Brain pericyte (primary cell): ENCODE data around the gene ERGIC1.
"Not testable (repeated sequence)": the region's sequence is repeated elsewhere in the genome, so short reads cannot be mapped to it uniquely, and the experiment has no call there.

ENCODE experiments used
- DNase-seq: peaks from one replicate; pipeline ENCODE4 v3.0.0-alpha.2; 2012; ENCODE audit warnings: low read depth, low spot score

Gene ERGIC1

DNA sequence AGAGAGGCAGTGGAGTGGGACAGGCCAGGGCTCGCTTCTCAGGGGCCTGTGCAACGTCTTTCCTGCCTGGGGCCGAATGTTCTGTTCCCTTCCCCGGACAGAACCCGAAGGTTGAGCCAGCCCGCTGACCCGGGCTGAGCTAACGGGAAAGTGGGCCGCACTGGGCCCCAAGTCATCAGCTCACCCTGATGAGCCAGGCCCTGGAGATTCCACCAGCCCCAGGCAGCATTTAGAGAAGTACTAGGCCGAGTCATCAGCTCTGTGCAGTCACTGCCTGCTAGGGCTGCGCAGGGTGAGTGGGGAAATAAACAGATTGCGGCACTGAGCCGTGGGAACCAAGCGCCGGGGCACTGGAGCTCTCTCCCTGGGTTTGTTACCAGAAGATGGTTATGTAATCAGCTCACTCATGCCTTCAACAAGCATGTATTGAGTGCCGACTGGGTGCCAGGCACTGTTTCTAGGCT lies 33.9 kb upstream of the ERGIC1 start:
- DNase-seq, result peak; percentile 78

DNA sequence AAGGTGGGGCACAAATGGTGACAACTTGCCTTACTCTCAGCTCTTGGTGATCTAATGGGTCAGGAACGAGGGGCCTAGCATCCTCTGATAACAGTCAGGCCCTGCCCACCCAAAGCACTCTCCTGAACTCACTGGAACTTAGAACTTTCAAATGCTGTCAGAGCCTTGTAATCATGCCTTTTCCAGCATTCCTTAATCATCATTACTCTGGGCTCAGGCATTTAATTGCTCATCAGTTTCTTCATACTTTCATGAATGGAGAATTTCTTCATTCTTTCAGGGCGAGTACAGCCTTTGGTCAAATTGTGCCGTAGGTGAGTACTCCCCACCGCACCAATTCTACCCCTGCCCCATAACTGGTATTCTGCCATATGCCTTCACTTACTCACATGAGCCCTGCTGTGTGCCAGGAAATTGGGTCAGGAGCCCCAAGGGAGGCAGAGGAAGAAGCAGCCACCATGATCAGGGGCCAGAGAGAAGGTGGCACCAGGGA lies 32.8 kb upstream of the ERGIC1 start:
- no peak for DNase-seq

DNA sequence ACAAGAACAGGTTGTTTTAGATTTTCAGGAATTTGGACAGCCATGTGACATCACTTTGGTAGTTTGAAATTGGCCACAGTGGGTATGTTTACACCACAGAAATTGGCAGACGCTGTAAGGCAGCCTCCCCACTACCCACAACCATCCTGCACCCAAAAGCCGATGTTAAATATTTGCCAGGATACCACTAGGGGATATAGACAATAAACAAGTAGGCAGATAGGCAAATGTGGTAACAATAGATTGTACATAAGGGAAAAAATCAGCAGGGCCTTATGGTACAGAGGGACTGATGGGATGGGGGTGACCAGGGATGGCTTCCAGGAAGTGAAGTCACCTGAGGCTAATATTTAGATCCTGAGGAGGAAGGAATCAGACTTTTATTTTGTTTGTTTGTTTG lies 31.9 kb upstream of the ERGIC1 start:
- DNase-seq, result no peak

DNA sequence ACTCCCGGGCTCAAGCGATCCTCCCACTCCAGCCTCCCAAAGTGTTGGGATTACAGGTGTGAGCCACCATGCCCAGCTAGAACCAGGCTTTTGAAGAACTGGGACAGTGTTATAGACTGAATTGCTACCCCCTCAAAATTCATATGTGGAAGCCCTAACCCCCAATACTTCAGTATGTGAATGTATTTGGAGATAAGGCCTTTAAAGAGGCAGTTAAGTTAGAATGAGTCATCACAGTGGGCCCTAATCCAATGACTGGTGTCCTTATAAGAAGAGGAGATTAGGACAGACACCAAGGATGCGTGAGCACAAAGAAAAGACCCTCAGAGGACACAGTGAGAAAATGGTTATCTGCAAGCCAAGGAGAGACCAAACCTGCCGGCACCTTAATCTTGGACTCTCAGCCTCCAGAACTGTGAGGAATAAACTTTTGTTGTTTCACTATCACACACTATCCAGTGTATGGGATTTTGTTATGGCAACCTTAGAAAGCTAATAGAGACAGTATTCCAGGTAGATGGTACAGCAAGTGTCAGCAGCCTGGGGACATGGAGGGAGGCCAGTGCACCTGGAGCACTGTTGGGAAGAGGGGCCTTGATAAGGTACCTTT lies 31.4 kb upstream of the ERGIC1 start:
- no peak for DNase-seq

DNA sequence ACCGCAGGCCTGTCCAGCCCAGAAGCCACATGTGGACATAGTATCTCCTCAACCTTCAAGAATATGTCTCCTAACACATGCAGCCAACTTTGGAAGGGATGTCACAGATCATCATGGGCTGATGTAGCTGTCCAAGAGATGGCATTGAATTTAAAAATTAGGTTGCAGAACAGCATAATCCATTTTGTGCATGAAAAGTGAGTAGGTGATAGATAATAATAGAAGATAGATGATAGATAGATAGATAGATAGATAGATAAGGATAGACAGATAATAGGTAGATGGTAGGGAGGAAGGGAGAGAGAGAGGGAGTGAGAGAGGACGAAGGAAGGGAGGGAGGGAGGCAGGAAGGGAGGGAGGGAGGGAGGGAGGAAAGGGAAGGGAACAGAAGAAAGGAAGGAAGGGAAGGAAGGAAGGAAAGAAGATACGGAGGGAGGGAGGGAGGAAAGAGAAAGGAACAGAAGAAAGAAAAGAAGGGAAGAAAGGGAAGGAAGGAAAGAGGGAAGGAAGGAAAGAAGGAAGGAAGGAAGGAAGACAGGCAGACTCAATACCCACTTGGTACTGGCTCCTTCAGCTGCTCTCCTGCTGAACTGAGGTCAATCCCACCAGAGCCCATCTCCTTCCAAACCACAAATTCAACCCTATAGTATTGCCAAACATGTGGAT lies 28.9 kb upstream of the ERGIC1 start:
- DNase-seq, result no peak

DNA sequence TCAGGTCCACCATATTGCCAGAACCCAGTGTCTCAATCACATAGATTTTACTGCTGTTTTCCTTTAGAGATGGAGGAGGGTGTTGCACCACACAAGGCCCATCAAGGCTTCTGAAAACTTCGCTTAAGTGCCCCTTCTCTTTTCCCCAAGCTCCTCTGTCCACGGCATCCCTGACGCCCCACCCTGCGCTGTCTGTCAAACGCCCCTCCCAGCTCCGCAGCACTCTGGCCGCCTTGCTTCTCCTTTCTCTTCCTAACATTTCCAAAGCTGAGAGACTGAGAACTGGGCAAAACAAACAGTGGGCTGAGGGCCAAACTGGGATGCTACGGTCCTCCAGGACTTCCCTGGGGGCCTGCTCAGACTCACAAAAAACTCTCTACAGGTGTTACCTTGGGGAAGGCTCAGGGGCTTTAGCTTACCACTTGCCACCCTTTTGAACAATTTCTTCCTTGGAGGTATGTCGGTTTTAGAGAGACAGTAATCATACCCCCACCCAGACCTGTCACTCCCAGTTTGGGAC lies 28.3 kb upstream of the ERGIC1 start:
- DNase-seq, result no peak

DNA sequence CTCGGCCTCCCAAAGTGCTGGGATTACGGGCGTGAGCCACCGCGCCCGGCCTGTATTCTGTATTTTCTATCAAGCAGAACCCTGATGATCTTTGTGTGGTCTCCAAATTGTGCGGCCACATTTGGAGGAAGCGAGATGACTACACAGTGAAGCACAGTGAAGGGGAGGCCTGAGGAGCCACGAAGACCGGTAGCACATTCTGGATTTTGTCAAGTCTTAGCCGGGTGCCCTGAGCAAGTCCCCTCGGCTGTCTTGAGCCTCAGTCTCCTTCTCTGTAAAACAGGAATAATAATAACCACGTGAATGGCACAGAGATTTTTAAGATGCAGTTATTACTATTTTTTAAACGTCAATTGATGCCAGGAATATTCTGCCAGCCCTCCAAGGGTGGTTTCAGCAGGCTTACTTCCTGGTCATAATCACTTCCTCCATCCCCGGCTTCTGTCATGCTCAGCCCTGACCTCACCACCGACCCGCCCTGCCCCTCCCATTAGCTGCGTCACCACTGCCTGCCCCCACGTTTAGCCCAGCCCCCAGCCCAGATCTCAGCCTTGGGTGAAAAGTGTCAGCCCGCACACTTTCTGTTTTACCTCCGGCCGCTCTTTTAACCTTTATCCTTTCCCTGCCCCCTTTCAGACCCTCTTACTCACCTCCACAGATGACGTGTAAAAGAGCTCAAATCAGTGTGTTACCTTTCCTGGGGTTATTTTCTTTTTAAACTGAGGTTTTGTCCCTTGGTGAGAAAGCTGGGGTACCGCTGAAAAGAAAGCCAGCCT lies 27.0 kb upstream of the ERGIC1 start:
- DNase-seq, result no peak

DNA sequence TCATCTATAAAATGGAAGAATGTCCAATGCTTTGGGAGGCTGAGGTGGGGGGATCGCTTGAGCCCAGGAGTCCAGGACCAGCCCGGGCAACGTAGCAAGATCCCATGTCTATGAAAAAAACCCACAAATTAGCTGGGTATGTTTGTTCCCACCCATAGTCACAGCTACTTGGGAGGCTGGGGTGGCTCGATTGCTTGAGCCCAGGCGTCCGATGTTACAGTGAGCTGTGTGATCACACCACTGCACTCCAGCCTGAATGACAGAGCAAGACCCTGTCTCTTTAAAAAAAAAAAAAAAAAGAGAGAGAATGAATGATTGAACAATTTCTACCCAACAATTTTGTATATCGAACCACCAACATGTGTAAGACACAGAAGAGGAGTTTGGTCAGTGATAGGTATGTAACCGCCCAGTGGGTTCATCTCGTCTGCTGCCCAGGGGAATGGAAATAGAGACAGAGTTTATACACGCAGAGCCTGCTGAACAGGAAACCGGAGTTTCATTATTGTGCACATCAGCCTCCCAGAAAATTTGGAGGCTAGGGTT lies 26.2 kb upstream of the ERGIC1 start:
- DNase-seq, result no peak

DNA sequence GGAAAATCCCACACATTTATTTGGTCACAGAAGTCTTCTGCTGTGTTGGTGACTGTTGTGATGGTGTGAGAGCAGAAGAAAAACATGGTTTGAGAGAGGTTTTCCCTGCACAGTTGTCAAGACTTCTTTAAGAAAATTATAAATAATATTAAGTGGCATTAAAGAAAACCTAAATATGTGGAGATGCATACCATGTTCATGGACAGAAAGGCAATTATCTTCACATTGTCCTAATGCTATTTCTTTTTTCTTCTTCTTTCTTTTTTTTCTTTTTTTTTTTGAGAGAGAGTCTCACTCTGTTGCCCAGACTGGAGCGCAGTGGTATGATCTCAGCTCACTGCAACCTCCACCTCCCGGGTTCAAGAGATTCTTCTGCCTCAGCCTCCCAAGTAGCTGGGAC lies 24.3 kb upstream of the ERGIC1 start:
- no peak for DNase-seq

DNA sequence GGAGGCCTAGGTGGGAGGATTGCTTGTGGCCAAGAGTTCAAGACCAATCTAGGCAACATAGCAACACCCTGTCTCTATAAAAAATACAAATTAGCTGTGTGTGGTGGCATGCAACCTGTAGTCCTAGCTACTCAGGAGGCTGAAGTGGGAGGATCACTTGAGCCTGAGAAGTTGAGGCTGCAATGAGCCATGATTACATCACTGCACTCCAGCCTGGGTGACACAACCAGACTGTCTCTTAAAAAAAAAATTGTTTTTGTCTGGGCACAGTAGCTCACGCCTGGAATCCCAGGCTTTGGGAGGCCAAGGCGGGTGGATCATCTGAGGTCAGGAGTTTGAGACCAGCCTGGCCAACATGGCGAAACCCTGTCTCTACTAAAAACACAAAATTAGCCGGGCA lies 23.1 kb upstream of the ERGIC1 start:
- not testable (repeated sequence) for DNase-seq

DNA sequence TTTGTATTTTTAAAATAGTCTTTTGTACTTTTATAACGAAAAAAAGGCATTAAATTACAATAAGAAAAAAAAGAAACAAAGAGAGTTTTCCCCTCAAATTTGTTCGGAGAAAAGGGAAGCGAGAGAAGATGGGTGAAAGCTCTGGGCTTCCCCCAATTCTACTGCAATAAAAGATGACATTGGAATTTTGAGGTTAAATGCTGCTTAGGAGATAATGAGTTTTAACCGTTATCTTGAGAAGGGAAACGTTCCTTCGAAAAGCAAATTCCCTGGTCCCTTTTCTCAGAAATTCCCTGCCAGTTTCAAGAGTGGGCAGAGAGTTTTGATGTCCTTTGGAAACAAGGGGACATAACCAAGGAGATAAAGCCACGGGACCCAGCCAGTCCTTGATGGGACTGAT lies 18.4 kb upstream of the ERGIC1 start:
- no peak for DNase-seq

DNA sequence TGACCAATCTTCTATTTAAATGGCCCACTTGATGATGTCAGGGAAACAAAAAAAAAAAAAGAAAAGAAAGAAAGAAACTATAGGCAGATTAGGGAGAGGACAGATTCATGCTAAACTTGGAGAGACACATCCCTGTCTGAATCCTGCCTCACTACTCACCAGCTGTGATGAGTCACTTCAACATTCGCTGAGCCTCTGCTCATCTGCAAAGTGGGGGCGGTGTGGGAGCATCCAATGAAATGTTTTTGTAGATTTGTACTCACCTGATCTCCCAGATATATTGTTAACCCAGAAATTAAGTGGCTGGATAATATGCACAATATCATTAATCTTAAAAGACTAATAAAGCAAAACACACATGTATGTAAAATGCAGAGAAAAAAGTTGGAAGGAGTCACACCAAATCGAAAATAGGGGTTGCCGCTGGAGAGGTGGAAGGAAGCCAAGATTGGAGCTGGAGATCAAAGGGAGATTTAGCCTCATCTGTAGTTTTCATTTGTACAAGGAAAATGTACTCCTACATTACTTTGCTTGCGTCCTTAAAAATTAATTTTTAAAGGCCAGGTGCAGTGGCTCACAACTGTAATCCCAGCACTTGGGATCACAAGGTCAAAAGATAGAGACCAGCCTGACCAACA lies 17.0 kb upstream of the ERGIC1 start:
- no peak for DNase-seq

DNA sequence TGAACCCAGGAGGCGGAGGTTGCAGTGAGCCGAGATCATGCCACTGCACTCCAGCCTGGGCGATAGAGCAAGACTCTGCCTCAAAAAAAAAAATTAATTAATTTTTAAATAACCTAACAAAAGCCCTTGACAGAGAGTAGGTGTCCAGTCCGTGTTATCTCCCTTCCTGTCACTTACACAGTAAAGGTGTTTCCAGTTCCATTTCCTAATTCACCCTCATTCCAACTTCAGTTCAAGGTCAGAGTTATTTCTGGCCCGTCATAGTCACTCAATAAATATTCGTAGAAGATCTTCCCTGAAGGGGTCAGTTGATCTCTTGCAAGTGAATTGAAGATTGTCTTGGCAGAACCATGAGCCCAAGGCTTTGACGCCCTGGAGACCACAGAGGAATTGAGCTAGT lies 16.4 kb upstream of the ERGIC1 start:
- no peak for DNase-seq

DNA sequence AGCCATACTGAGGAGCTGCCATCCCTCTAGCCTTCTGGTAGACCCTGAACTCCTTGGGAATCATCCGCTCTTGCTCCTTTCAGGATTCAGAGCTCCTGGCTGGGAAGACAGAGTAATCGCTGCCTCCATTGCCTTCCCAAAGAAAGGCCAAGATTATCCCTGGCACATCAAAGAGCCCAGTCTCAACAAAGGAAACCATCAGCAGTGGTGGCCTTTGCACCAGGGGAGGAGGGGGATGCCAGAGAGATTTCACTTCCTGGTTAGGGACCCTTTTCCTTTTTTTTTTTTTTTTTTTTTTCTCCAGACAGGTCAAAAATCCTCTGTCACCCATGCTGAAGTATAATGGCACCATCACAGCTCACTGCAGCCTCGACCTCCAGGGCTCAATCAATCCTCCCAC lies 16.0 kb upstream of the ERGIC1 start:
- no peak for DNase-seq

DNA sequence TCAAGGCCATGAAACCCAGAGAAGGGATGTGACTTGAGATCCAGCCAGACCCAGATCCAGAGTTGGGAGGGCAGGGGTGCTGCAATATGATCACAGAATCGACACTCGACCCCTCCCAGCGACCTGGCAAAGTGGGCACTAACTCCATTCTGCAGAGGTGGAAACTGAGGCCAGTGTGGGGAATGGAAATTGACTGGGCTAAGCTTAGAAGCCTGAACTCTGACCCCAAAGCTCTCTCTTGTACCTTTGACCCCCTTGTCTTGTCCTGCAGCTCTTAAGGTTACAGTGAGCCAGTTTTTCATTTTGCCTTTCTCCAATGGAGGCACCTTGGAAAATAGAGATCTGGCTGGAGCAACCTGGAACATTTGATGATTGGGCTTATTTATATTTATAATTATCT lies 14.5 kb upstream of the ERGIC1 start:
- DNase-seq, result no peak

DNA sequence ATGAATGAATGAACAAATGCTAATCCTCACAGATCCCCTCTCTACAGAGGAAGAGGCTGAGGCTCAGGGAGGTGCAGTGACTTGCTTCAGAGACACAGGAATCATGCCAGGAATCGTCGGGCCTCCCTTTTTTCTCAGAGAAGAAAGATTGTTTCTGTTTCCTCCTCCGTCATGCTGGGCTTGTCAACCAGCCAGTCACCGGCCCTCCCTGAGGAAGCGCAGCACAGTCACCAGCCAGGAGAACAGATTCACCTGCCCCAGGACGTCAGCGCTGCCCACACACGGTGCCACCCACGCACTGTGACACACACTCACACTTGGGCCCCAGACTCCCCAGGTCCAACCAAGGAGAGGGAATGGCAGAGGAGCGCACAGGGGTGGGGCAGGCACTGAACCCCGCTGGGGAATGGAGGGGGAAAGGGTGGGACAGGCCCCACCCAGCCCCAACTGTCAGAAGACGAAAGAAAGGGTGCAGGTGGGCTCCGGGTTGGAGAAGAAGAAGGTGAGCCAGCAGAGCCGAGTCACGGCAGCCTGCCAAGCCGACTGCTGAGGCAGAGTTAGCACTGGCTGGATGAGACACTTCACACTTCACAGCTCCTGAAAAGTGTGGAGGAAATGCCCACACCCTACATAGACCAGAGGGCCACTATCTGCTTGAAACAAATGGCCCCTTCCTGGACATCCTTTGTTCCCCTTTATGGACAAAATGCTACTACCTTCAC lies 13.8 kb upstream of the ERGIC1 start:
- no peak for DNase-seq

DNA sequence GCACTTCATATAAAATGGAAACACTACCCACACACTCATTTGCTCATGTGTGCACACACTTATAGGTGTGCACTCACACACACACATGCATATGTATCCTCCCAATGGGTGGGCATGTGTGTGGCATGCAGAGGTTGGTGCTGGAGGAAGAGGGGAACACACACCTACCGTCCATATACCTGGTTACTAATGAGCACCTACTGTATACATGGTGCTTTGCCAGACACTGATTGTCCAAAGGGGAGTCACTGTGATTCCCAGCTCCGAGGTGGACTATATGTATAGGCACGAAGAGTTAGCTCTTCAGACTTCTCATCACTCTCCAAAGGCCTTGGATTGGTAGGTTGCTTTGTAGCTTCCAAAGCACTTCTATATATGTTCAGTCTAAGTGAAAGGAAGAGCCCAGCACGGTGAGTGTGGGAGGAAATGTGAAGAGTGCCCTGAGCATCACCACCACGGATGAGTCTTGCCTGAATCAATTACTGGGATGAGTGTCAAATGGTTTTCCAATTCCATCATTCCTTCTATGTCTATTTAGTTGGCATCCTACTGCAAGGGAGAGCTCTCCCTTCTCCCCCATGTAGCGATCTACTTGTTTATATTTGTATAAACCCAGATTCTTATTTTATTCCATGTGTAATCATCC lies 12.6 kb upstream of the ERGIC1 start:
- no peak for DNase-seq

DNA sequence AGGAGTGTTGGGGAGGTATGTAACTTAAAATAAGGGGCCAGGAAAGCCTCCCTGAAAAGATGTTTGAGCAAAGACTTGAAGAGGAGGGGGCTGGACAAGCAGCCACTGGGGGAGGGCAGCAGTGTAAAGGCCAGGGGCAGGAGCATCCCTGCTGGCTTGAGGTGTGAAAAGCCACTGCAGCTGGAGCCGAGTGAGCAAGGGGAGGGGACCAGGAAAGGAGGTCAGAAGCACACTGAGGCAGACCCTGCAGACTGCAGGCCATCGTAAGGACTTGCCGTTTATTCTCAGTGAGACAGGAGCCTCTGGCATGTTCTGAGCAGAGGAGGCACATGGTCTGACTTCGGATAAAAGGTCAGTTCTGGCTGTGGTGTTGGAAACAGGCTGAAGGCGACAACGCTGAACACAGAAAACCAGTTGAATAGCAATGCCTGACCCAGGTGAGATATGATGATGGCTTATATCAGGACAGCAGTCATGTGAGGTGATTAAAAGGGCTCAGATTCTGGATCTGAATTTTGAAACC lies 10.2 kb upstream of the ERGIC1 start:
- DNase-seq, result no peak

DNA sequence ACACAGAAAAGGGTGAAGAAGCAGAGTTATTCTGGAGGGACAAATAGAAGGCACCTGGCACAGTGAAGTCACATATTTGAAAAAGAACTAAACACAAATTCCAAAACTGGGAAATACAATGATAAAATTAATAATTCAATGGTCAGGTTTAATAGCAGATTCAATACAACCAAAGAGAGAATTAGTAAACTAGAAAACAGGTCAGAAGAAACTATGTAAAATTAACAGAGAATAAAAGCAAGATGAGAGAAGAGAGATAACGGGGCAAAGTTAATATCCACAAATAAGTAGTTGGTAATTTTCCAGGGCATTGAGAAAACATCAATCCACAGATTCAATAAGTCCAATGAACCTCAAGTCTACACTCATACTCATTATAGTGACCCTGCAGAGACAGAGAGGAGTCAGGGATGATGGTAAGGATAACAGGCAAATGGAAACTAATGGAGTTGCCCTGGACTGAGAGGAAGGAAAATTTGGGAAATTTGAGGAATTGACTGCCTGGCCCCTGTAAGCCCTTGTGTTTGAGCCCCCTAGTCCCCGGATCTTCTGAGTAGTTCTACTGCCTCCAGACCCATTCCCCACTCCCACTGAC lies 8.3 kb upstream of the ERGIC1 start:
- DNase-seq, result no peak

DNA sequence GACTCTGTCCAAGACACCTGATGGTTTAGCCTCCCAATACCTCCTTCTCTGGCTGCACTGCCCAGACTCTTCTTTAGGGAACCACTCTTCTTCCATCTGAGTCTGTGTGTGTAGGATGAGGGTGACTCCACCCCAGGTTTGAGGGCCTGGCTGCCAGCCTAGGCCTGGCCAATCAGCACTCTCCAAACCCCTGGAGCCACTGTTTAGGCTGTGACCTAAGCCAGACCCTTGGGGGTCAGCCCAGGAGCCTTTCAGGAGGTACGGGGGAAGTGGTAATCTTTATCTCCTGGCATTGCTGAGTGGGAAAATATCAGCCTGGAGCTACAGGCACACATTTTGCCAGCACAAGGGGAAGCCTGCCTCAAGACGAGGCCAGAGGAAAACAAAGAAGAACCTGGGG lies 6.2 kb upstream of the ERGIC1 start:
- DNase-seq, result no peak
